Pancreas (tissue), 10 donors: Measurements from ENCODE around the gene UNC13A. TPM values are rescaled to one million over a fixed set of nuclear protein-coding genes. Genes with fewer than 3 reads are reported as not detected.

ENCODE experiments used
- ATAC-seq, 4 donors: fragments of 200-7000 bp; cut with Tn5 transposase; one replicate each; pipeline versions ENCODE4 v1.8.0 to v1.9.1; 2020; ENCODE audit warnings: mild to moderate bottlenecking in 4 of 4, moderate library complexity in 4 of 4
- DNase-seq, 6 donors: peaks; one replicate each; pipeline ENCODE4 v3.0.0-alpha.2; 2020
- FAIRE-seq: peaks from 2 replicates; lab custom pipeline; 2012; peaks lifted over from hg19 to GRCh38; lab: Jason Lieb, UNC
- H3K27ac ChIP-seq, 4 donors: fragments of 200-600 bp; sonication (generic); 1 replicate in 3 of 4; 2 replicates in 1 of 4; pipeline versions ENCODE4 v1.5.0 to v1.8.0; 2020
- H3K27me3 ChIP-seq, 4 donors: fragments of 200-600 bp; one replicate each; pipeline ENCODE4 v1.8.0; 2021
- H3K36me3 ChIP-seq, 3 donors: fragments of 200-600 bp; sonication (generic) in 1 of 3; one replicate each; pipeline versions ENCODE4 v1.5.0 to v1.8.0; 2020 to 2021
- H3K4me1 ChIP-seq, 3 donors: fragments of 200-600 bp; one replicate each; pipeline ENCODE4 v1.8.0; 2021
- H3K4me3 ChIP-seq, 4 donors: fragments of 200-600 bp; sonication (generic) in 2 of 4; one replicate each; pipeline versions ENCODE4 v1.5.0 to v1.8.0; 2020 to 2021
- H3K9me3 ChIP-seq, 4 donors: fragments of 200-600 bp; one replicate each; pipeline ENCODE4 v1.8.0; 2021
- WGBS, 2 donors: extraction: QIAGEN DNeasy Blood & Tissue Kit; methylation state at CpG; one replicate each; pipeline ENCODE4 v1.1.7; 2013; 5-methylcytosine and 5-hydroxymethylcytosine counted together
- intact Hi-C, 3 donors: fragments of 100-400 bp; cut with DNase I; formaldehyde crosslinking; loops; one replicate each; pipeline versions ENCODE4 v1.11.1 to v1.14.2; 2022
- polyA plus RNA-seq, 2 donors: library from polyadenylated mRNA; stranded (reverse); fragments of 200-250 nt; gene quantifications; one replicate each; pipeline ENCODE4 v1.2.3, GENCODE V29; 2013
- total RNA-seq, 6 donors: library from RNA; stranded (reverse); fragmentation: NEBNext Ultra II Directional in 4 of 6; extraction: Animal tissue kit (Norgen Biotek cat#: 25700) in 4 of 6; gene quantifications; one replicate each; pipeline versions ENCODE4 v1.2.1 to v1.2.4, GENCODE V29; 2021 to 2023
- TF ChIP-seq, protein P1 (sequence below), 4 donors: fragments of 200-600 bp; sonication (generic) in 3 of 4; IDR thresholded peaks; one replicate each; pipeline versions ENCODE4 v1.5.0 to v1.8.0; 2021; ENCODE audit warnings: antibody characterized with exemption in 4 of 4
- donor health status: healthy with polysubstance abuse.
- donor health status: DM: no; HTN: no; CAD: no; lungs with moderate emphysema.
- donor health status: DM: no; HTN: no; CAD: no.
- donor health status: control.
- donor health status: control.
- donor health status: Bipolar disorder and iron deficiency.
- donor health status: DM: yes; HTN: yes; CAD: no.
- donor health status: DM: no; HTN: no; CAD: no.
- donor health status: DM: no; HTN: no; CAD: no.
- donor health status: DM: yes; HTN: yes; CAD: no.

The UNC13A gene
- total and polyA plus RNA-seq, 8 donors = 0.92 to 10.5 (median 2.2) TPM

DNA sequence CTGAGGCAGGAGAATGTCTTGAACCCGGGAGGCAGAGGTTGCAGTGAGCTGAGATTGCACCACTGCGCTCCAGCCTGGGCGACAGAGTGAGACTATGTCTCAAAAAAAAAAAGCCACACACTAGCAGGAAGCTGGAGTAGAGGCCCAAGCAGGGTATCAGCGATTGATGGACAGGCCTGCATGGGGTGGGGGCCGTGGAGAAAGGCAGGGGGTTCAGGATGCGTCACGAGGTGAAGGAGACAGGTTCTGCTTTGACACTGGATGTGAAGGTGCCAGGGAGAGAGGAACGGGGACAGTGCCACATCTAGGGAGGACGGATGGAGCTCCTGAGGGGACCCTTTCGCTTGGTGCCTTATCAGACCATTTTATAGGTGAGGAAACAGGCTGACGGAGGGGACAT lies 125.6 kb downstream of the UNC13A start:
- Histone ChIP-seq H3K4me1 (no peaks in the 10 kb centered on the region), H3K27ac (no peak overlapping the region), H3K27me3 (no peaks in the 10 kb centered on the region), H3K4me3 (no peak overlapping the region), H3K9me3 (no peaks in the 10 kb centered on the region), H3K36me3 (peaks cover 0 to 11% (median 3%) of the 10 kb centered on the region in 3 donors)
- FAIRE-seq (no peak), DNase-seq (no peak), ATAC-seq (no peak)
- intact Hi-C loops = no loop called here
- TF ChIP-seq, protein P1, sequence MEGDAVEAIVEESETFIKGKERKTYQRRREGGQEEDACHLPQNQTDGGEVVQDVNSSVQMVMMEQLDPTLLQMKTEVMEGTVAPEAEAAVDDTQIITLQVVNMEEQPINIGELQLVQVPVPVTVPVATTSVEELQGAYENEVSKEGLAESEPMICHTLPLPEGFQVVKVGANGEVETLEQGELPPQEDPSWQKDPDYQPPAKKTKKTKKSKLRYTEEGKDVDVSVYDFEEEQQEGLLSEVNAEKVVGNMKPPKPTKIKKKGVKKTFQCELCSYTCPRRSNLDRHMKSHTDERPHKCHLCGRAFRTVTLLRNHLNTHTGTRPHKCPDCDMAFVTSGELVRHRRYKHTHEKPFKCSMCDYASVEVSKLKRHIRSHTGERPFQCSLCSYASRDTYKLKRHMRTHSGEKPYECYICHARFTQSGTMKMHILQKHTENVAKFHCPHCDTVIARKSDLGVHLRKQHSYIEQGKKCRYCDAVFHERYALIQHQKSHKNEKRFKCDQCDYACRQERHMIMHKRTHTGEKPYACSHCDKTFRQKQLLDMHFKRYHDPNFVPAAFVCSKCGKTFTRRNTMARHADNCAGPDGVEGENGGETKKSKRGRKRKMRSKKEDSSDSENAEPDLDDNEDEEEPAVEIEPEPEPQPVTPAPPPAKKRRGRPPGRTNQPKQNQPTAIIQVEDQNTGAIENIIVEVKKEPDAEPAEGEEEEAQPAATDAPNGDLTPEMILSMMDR (IDR thresholded peaks at IDR 0.05) = no peak
- 82 to 84% methylated on average over 11 of the region's 11 CpGs for WGBS, 2 donors

DNA sequence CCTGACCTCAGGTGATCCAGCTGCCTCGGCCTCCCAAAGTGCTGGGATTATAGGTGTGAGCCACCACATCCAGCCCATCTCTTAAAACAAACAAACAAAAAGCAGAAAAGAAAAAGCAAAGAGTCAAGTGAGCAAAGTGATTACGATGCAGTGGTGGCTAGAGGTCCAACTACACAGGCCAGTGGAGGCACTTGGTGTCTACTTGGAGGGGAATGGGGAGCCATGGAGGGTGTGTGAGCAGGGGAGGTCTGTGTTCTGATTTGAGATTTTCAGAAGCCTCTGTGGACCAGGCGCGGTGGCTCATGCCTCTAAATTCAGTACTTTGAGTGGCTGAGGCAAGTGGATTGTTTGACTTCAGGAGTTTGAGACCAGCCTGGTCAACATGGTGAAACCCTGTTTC lies 126.1 kb downstream of the UNC13A start:
- 98% methylated on average over 4 of the region's 4 CpGs for WGBS, 2 donors
- H3K9me3 ChIP-seq = no peaks in the 10 kb centered on the region
- H3K36me3 ChIP-seq = peaks cover 0 to 8% (median 4%) of the 10 kb centered on the region in 3 donors
- no peaks in the 10 kb centered on the region for H3K4me1 ChIP-seq
- FAIRE-seq (no peak), ATAC-seq (no peak), DNase-seq (no peak)
- no peak overlapping the region for H3K27ac ChIP-seq
- TF ChIP-seq, protein P1 (IDR thresholded peaks at IDR 0.05) = no peak
- H3K27me3 ChIP-seq = no peaks in the 10 kb centered on the region
- intact Hi-C loops = no loop called here
- no peak overlapping the region for H3K4me3 ChIP-seq

DNA sequence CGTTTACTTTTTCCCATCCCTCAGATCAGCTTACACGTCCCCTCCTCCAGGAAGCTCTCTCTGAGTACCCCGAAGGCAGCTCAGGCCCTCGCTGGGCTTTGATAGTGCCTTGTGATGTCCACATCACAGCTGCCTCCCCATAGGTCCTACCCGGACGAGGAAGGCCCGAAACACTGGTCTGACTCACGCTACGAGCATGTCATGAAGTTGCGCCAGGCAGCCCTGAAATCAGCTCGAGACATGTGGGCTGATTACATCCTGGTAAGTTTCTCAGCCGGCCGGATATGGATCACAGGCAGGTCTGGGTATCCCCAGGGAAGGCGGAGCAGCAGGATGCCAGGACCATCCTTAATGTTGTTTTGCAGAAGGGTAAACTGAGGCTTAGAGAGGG lies 128.0 kb downstream of the UNC13A start:
- intact Hi-C loops = no loop called here
- no peak for FAIRE-seq
- no peak for ATAC-seq
- TF ChIP-seq, protein P1 (IDR thresholded peaks at IDR 0.05) = no peak
- H3K4me1 ChIP-seq = peaks cover 0 to 4% (median 0%) of the 10 kb centered on the region in 3 donors
- peak in 1 of 6 donors; percentile 50 for DNase-seq
- H3K27me3 ChIP-seq = no peaks in the 10 kb centered on the region
- no peak overlapping the region for H3K4me3 ChIP-seq
- H3K36me3 ChIP-seq = peaks cover 0 to 8% (median 4%) of the 10 kb centered on the region in 3 donors
- no peaks in the 10 kb centered on the region for H3K9me3 ChIP-seq
- H3K27ac ChIP-seq = peak overlapping the region in 1 of 4 donors; percentile 28
- 81 to 85% methylated on average over 14 of the region's 14 CpGs for WGBS, 2 donors

DNA sequence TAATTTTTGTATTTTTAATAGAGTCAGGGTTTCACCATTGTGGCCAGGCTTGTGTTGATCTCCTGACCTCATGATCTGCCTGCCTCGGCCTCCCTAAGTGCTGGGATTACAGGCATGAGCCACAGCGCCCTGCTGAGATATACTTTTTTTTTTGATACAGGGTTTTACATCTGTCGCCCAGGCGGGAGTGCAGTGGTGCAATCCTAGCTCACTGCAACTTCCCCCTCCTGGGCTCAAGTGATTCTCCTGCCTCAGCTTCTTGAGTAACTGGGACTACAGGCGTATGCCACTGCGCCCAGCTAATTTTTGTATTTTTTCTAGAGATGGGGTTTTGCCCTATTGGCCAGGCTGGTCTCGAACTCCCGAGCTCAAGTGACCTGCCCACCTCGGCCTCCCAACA lies 130.7 kb downstream of the UNC13A start:
- Histone ChIP-seq H3K36me3 (peaks cover 0 to 8% (median 4%) of the 10 kb centered on the region in 3 donors), H3K9me3 (no peaks in the 10 kb centered on the region), H3K4me3 (no peak overlapping the region), H3K4me1 (peaks cover 0 to 9% (median 0%) of the 10 kb centered on the region in 3 donors), H3K27ac (no peak overlapping the region), H3K27me3 (no peaks in the 10 kb centered on the region)
- intact Hi-C loops = no loop called here
- ATAC-seq = no peak
- DNase-seq = no peak
- TF ChIP-seq, protein P1 (IDR thresholded peaks at IDR 0.05) = no peak
- 91 to 92% methylated on average over 9 of the region's 9 CpGs for WGBS, 2 donors
- FAIRE-seq = no peak

GRCh38 chr19:17556995-17557394 lies 131.2 kb downstream of the UNC13A start:
- TF ChIP-seq, protein P1 (IDR thresholded peaks at IDR 0.05) = no peak
- no peak for FAIRE-seq
- H3K27ac ChIP-seq = no peak overlapping the region
- peak overlapping the region in 1 of 4 donors; percentile 99 for H3K4me3 ChIP-seq
- H3K27me3 ChIP-seq = no peaks in the 10 kb centered on the region
- peaks cover 0 to 9% (median 0%) of the 10 kb centered on the region in 3 donors for H3K4me1 ChIP-seq
- H3K36me3 ChIP-seq = peaks cover 0 to 8% (median 4%) of the 10 kb centered on the region in 3 donors
- no peak for ATAC-seq
- WGBS, 2 donors = 85 to 87% methylated on average over 7 of the region's 7 CpGs
- intact Hi-C loops = no loop called here
- no peaks in the 10 kb centered on the region for H3K9me3 ChIP-seq
- no peak for DNase-seq
